MM.1S (cell line): ENCODE data around the gene TMEM208.

Experiments
- CTCF ChIP-seq: fragments of 300-600 bp; sonication (generic); IDR thresholded peaks from 2 replicates; pipeline ENCODE4 v1.5.1; 2016; ENCODE audit warnings: antibody characterized with exemption, low read length, mixed read lengths
- EZH2 ChIP-seq: fragments of 300-600 bp; sonication (generic); optimal IDR thresholded peaks from 2 replicates; pipeline ENCODE3; 2017; ENCODE audit warnings: low read depth, mild to moderate bottlenecking, antibody characterized with exemption, low read length, mixed read lengths

GRCh38 chr16:67184995-67185650 lies 41.8 kb upstream of the TMEM208 start:
- TF ChIP-seq CTCF (peak; percentile 90), EZH2 (no peak)
